GM13977 (cell line): Measurements from ENCODE around the gene KIAA1614.
A peak's percentile ranks its signal among the peaks of the same experiment; 100 is the strongest.

Experiments
- DNase-seq: peaks from one replicate; pipeline ENCODE4 v3.0.0; 2012; ENCODE audit warnings: low spot score
- CTCF ChIP-seq: IDR thresholded peaks from 2 replicates; pipeline ENCODE4 v1.5.1; 2012; ENCODE audit warnings: mild to moderate bottlenecking, control low read depth; ENCODE audit not compliant: insufficient read depth; ENCODE audit errors: extremely low read depth, missing control alignments
- in situ Hi-C: fragments of 300-500 bp; cut with MboI; formaldehyde crosslinking; loops from one replicate; pipeline ENCODE4 v1.12.0; 2022; ENCODE audit warnings: low sequenced_read_pairs, low pct_unique_long_range_greater_than_20kb, mixed read lengths, inconsistent platforms; ENCODE audit not compliant: unreplicated experiment

Gene KIAA1614

DNA sequence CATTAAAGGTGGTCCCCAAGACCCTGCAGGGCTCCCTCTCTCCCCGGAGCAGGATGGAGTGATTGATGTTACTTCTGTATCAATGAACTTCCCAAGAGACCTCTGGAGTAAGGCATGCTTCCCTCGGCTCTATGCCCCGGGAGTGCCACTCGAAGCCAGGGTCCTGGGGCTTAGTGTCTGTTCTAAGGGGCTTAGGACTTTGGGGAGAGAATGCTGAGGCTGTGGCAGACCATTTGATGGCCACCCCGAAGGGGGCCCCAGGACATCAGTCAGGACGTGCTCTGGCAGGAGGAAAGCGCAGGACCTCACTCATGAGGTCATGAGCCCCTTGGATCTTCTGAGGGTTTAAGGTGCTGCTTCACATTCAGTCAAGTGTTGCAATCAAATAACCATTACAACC is 7.5 kb downstream of the KIAA1614 start:
- DNase-seq = no peak
- TF ChIP-seq CTCF = no peak
- in situ Hi-C loops = no loop called here

DNA sequence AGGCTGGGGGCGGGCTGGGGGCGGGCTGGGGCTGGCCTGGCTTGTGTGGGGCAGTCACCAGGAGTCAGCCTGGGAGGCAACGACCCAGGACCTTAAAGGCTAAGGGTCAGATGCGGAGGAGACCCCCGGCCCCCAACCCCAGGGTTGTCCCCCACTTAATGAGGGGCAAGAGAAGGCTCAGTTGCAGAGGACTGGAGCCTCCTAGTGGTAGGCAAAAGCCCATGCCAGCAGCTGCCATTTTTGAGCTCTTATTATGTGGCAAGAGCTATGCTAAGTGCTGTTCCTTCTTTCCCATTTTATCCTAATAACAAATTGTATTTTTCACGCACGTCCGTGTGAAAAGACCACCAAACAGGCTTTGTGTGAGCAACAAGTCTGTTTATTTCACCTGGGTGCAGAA is 8.0 kb downstream of the KIAA1614 start:
- TF ChIP-seq CTCF = peak; percentile 64
- in situ Hi-C loops = no loop called here
- DNase-seq = no peak

- in situ Hi-C loops = no loop called here
- no peak for DNase-seq
- no peak for TF ChIP-seq CTCF
These were observed 8.7 kb downstream of the KIAA1614 start for GRCh38 chr1:180921386-180921785.

GRCh38 chr1:180921891-180922630 is 9.4 kb downstream of the KIAA1614 start:
- in situ Hi-C loops = no loop called here
- DNase-seq = no peak
- TF ChIP-seq CTCF = no peak

DNA sequence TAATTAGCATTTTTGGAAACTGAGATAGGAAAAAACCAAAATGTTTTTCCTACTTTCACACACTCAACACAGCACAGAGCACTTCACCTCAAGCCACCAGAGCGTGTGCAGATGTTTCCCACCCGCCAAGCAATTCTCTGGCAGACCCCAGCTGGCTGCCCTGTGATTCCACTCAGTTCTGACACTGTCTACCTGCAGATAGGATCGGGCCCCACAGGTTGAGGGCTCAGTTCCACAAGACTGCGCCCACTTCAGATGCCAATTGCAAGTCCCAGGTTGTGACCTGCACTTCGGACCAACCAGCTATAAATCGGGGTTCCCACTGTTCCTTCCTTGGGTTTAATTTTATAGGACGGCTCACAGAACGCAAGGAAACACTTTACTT is 9.9 kb downstream of the KIAA1614 start:
- no peak for DNase-seq
- in situ Hi-C loops = no loop called here
- no peak for TF ChIP-seq CTCF

- TF ChIP-seq CTCF = no peak
- in situ Hi-C loops = no loop called here
- DNase-seq = no peak
These were observed 10.5 kb downstream of the KIAA1614 start for GRCh38 chr1:180923021-180923841.
